Kidney epithelial cell (primary cell): ENCODE results near the gene DISC1. TPM values are rescaled to one million over a fixed set of nuclear protein-coding genes. Genes with fewer than 3 reads are reported as not detected.

Source experiments
- DNase-seq: peaks from one replicate; pipeline ENCODE4 v3.0.0-alpha.2; 2010; ENCODE audit warnings: low read depth
- H3K27me3 ChIP-seq: 2 replicates; pipeline ENCODE4 v1.6.0; 2011; ENCODE audit warnings: low read length; ENCODE audit not compliant: control insufficient read depth, insufficient read depth
- H3K36me3 ChIP-seq: 2 replicates; pipeline ENCODE4 v1.5.1; 2011; ENCODE audit warnings: low read length; ENCODE audit not compliant: control insufficient read depth, insufficient read depth
- H3K4me3 ChIP-seq: 2 replicates; pipeline ENCODE4 v1.5.1; 2011; ENCODE audit warnings: low read depth, mild to moderate bottlenecking, control low read depth, low read length
- CTCF ChIP-seq: IDR thresholded peaks from 2 replicates; pipeline ENCODE4 v1.5.1; 2011; ENCODE audit warnings: mild to moderate bottlenecking, moderate library complexity, low read length, control low read depth, inconsistent platforms; ENCODE audit not compliant: insufficient read depth, poor library complexity, severe bottlenecking
- total RNA-seq: library from RNA; depleted of rRNA; stranded (reverse); fragments of >200 nt; gene quantifications from 2 replicates; pipeline ENCODE4 v1.2.3, GENCODE V29; 2015

The DISC1 gene
- total RNA-seq, 1 donor from 2014 or later, result 5.8 TPM

- H3K27me3 ChIP-seq, result no peaks in the 10 kb centered on the region
- no peak overlapping the region for H3K4me3 ChIP-seq
- no peak for DNase-seq
- no peak for TF ChIP-seq CTCF
- no peaks in the 10 kb centered on the region for H3K36me3 ChIP-seq
These were observed 255.7 kb downstream of the DISC1 start for GRCh38 chr1:231882333-231882732.

- no peak for DNase-seq
- Histone ChIP-seq H3K36me3 (no peaks in the 10 kb centered on the region), H3K27me3 (no peaks in the 10 kb centered on the region), H3K4me3 (no peak overlapping the region)
- TF ChIP-seq CTCF, result no peak
These were observed 256.2 kb downstream of the DISC1 start for GRCh38 chr1:231882790-231883189.

- TF ChIP-seq CTCF, result no peak
- no peak for DNase-seq
- H3K27me3 ChIP-seq, result no peaks in the 10 kb centered on the region
- H3K36me3 ChIP-seq, result no peaks in the 10 kb centered on the region
- H3K4me3 ChIP-seq, result no peak overlapping the region
These were observed 256.8 kb downstream of the DISC1 start for GRCh38 chr1:231883382-231883781.

- no peak for TF ChIP-seq CTCF
- Histone ChIP-seq H3K4me3 (no peak overlapping the region), H3K36me3 (no peaks in the 10 kb centered on the region), H3K27me3 (no peaks in the 10 kb centered on the region)
- DNase-seq, result no peak
These were observed 258.7 kb downstream of the DISC1 start for GRCh38 chr1:231885209-231885854.

- H3K4me3 ChIP-seq, result no peak overlapping the region
- no peak for DNase-seq
- TF ChIP-seq CTCF, result no peak
- no peaks in the 10 kb centered on the region for H3K36me3 ChIP-seq
- H3K27me3 ChIP-seq, result no peaks in the 10 kb centered on the region
These were observed 260.6 kb downstream of the DISC1 start for GRCh38 chr1:231887166-231887565.

- TF ChIP-seq CTCF, result no peak
- no peaks in the 10 kb centered on the region for H3K36me3 ChIP-seq
- DNase-seq, result no peak
These were observed 261.3 kb downstream of the DISC1 start for GRCh38 chr1:231887866-231888265.

More at GRCh38 chr1:231887866-231888265, 261.3 kb downstream of the DISC1 start:
- Histone ChIP-seq H3K27me3 (no peaks in the 10 kb centered on the region), H3K4me3 (no peak overlapping the region)
